Colonic mucosa (tissue), 4 donors: ENCODE data around the gene NOC3L. TPM values are rescaled to one million over a fixed set of nuclear protein-coding genes. Genes with fewer than 3 reads are reported as not detected.

ENCODE experiments used
- DNase-seq: peaks from one replicate; pipeline ENCODE4 v3.0.0-alpha.2; 2020
- H3K27ac ChIP-seq: fragments of 200-600 bp; one replicate; pipeline ENCODE4 v1.8.0; 2021
- H3K27me3 ChIP-seq: fragments of 200-600 bp; one replicate; pipeline ENCODE4 v1.8.0; 2021
- H3K36me3 ChIP-seq: fragments of 200-600 bp; one replicate; pipeline ENCODE4 v1.8.0; 2021
- H3K4me1 ChIP-seq: fragments of 200-600 bp; one replicate; pipeline ENCODE4 v1.8.0; 2021; ENCODE audit warnings: mild to moderate bottlenecking
- H3K4me3 ChIP-seq: fragments of 200-600 bp; one replicate; pipeline ENCODE4 v1.8.0; 2021
- H3K9ac ChIP-seq, 2 donors: one replicate each; pipeline ENCODE4 v1.7.0; 2013; ENCODE audit warnings: control low read depth in 2 of 2, low read depth in 2 of 2, low read length in 2 of 2
- H3K9me3 ChIP-seq: fragments of 200-600 bp; one replicate; pipeline ENCODE4 v1.8.0; 2021
- CTCF ChIP-seq: fragments of 200-600 bp; IDR thresholded peaks from one replicate; pipeline ENCODE4 v1.8.0; 2022; ENCODE audit warnings: antibody characterized with exemption, mild to moderate bottlenecking
- intact Hi-C: fragments of 100-400 bp; cut with DNase I; formaldehyde crosslinking; loops from one replicate; pipeline ENCODE4 v1.14.1; 2022
- total RNA-seq, 2 donors: library from RNA; stranded (reverse); fragmentation: NEBNext Ultra II Directional in 1 of 2; extraction: Animal tissue kit (Norgen Biotek cat#: 25700) in 1 of 2; gene quantifications; one replicate each; pipeline ENCODE4 v1.2.1, GENCODE V29; 2021
- donor health status: healthy.
- donor health status: DM: no; HTN: no; CAD: no.
- donor health status: DM: no; HTN: no; CAD: no.

NOC3L gene
- total RNA-seq, 2 donors from 2014 or later: 7.9 to 10.3 TPM

- no peaks in the 10 kb centered on the region for H3K27me3 ChIP-seq
- H3K4me3 ChIP-seq: no peak overlapping the region
- H3K4me1 ChIP-seq: no peaks in the 10 kb centered on the region
- no peaks in the 10 kb centered on the region for H3K9me3 ChIP-seq
- H3K36me3 ChIP-seq: peaks cover 8% of the 10 kb centered on the region
- intact Hi-C loops: no loop called here
- no peak overlapping the region for H3K9ac ChIP-seq
- TF ChIP-seq CTCF: no peak
- DNase-seq: no peak
- H3K27ac ChIP-seq: no peak overlapping the region
These were observed 29.7 kb downstream of the NOC3L start for GRCh38 chr10:94333051-94333450.

- Histone ChIP-seq H3K36me3 (peaks cover 10% of the 10 kb centered on the region), H3K27ac (no peak overlapping the region)
- intact Hi-C loops: no loop called here
These were observed 34.1 kb downstream of the NOC3L start for GRCh38 chr10:94328613-94329012.

GRCh38 chr10:94327649-94328048 lies 35.1 kb downstream of the NOC3L start:
- H3K9ac ChIP-seq: no peak overlapping the region
- intact Hi-C loops: no loop called here
- H3K27me3 ChIP-seq: no peaks in the 10 kb centered on the region
- no peaks in the 10 kb centered on the region for H3K9me3 ChIP-seq
- no peak overlapping the region for H3K27ac ChIP-seq
- no peak for DNase-seq
- no peak overlapping the region for H3K4me3 ChIP-seq
- H3K4me1 ChIP-seq: no peaks in the 10 kb centered on the region
- H3K36me3 ChIP-seq: peaks cover 10% of the 10 kb centered on the region
- TF ChIP-seq CTCF: no peak

More at GRCh38 chr10:94328613-94329012, 34.1 kb downstream of the NOC3L start:
- Histone ChIP-seq H3K4me3 (no peak overlapping the region), H3K27me3 (no peaks in the 10 kb centered on the region), H3K4me1 (no peaks in the 10 kb centered on the region), H3K9me3 (no peaks in the 10 kb centered on the region), H3K9ac (no peak overlapping the region)
- DNase-seq: no peak
- TF ChIP-seq CTCF: no peak

- Histone ChIP-seq H3K27ac (no peak overlapping the region), H3K4me3 (no peak overlapping the region), H3K27me3 (no peaks in the 10 kb centered on the region), H3K9me3 (no peaks in the 10 kb centered on the region), H3K4me1 (no peaks in the 10 kb centered on the region), H3K9ac (no peak overlapping the region), H3K36me3 (peaks cover 4% of the 10 kb centered on the region)
- no peak for DNase-seq
- TF ChIP-seq CTCF: no peak
- intact Hi-C loops: loop anchor here (5.0 kb wide), 2 partner anchors 42 to 407 kb away; no protein-coding TSS in a partner anchor
These were observed 38.0 kb downstream of the NOC3L start for GRCh38 chr10:94324609-94325233.

- intact Hi-C loops: loop anchor here (5.0 kb wide), 2 partner anchors 38 to 403 kb away; no protein-coding TSS in a partner anchor
- no peak overlapping the region for H3K4me3 ChIP-seq
- H3K4me1 ChIP-seq: no peaks in the 10 kb centered on the region
- DNase-seq: peak; percentile 77
- H3K9ac ChIP-seq: no peak overlapping the region
- H3K27me3 ChIP-seq: no peaks in the 10 kb centered on the region
- peak; percentile 92 for TF ChIP-seq CTCF
- no peaks in the 10 kb centered on the region for H3K36me3 ChIP-seq
- no peak overlapping the region for H3K27ac ChIP-seq
- H3K9me3 ChIP-seq: no peaks in the 10 kb centered on the region
These were observed 42.3 kb downstream of the NOC3L start for GRCh38 chr10:94320285-94320914.
